Neural progenitor cell (in vitro differentiated cells): Measurements from ENCODE around the gene TYK2.

Source experiments
- CTCF ChIP-seq: fragments of 200-600 bp; sonication (generic); IDR thresholded peaks from 2 replicates; pipeline ENCODE4 v1.5.1; 2017; ENCODE audit warnings: antibody characterized with exemption, mild to moderate bottlenecking
- EZH2 ChIP-seq: fragments of 200-600 bp; sonication (generic); IDR thresholded peaks from 2 replicates; pipeline ENCODE4 v1.6.1; 2017; ENCODE audit warnings: antibody characterized with exemption, mild to moderate bottlenecking, moderate library complexity
- EZH2phosphoT487 ChIP-seq: fragments of 200-600 bp; sonication (generic); IDR thresholded peaks from 2 replicates; pipeline ENCODE4 v1.6.1; 2017; ENCODE audit warnings: antibody characterized with exemption

GRCh38 chr19:10406191-10406590 lies 25.8 kb upstream of the TYK2 start:
- TF ChIP-seq CTCF (no peak), EZH2phosphoT487 (no peak), EZH2 (no peak)
